OCI-M1 (cell line): ENCODE results near the gene PDE10A.
"Not testable (repeated sequence)": the region's sequence is repeated elsewhere in the genome, so short reads cannot be mapped to it uniquely, and the experiment has no call there.

Experiments used
- DNase-seq: peaks from one replicate; lab custom pipeline; 2025; lab: John Stamatoyannopoulos, UW

Gene PDE10A

GRCh38 chr6:165624871-165625639 lies 38.0 kb downstream of the PDE10A start:
- no peak for DNase-seq

GRCh38 chr6:165621940-165622339 lies 41.1 kb downstream of the PDE10A start:
- no peak for DNase-seq

GRCh38 chr6:165618891-165619290 lies 44.1 kb downstream of the PDE10A start:
- DNase-seq, result not testable (repeated sequence)

DNA sequence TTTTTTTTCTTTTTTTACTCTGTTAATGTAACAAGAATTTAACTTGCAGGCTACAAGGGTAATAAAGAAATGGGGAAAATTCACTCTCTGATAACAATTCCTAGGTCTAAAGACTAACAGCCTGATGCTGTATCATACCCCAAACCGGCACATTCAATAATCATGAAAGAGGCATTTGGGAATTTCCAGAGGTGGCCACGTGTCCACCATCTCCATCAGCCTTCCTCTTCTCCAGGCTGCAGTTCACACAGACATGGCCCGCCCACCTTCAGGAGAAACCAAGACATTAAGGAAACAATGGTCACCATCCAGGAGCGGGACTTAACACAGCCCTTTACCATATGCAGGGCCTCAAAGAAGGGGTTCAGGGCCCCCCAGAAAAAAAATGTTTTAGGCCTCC lies 44.8 kb downstream of the PDE10A start:
- no peak for DNase-seq

GRCh38 chr6:165617528-165617927 lies 45.5 kb downstream of the PDE10A start:
- no peak for DNase-seq

GRCh38 chr6:165616116-165616515 lies 46.9 kb downstream of the PDE10A start:
- DNase-seq, result peak; percentile 46

DNA sequence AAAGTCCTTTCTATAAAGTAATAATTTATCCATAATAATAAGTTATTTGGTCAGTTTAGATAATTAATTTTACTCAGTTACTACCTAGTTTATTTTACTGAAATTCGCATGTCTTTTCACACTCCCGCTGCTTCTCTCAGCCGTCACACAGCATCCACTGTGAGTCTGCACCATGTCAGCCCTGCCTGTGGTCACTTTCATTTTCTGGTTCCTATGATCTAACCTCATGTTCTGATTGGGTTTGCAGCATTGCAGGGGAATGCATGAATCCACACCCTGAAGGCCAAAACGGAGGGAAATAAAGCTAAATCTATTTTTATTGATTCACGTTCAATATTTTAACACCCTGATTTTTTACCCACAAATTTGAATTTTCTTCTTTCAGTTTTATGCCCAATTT lies 47.4 kb downstream of the PDE10A start:
- DNase-seq, result peak; percentile 69

DNA sequence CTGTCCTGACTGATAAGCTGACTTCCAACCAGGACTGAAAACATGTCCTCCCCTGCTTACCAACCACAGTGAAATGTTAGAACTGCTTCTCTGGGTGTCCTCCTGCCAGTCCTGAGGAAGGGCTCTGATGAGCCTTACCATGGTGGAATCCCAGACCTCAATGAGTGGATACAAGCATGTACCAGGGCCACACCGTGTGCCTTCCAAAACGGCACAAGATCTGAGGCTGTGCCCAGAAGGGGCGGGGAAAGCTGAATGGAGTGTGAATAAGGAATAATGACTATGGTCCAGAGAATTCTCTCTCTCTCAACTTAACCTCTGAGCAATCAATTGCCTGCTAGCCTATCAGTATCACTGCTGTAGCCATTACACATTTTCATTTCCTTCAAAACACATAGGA lies 51.7 kb downstream of the PDE10A start:
- no peak for DNase-seq

DNA sequence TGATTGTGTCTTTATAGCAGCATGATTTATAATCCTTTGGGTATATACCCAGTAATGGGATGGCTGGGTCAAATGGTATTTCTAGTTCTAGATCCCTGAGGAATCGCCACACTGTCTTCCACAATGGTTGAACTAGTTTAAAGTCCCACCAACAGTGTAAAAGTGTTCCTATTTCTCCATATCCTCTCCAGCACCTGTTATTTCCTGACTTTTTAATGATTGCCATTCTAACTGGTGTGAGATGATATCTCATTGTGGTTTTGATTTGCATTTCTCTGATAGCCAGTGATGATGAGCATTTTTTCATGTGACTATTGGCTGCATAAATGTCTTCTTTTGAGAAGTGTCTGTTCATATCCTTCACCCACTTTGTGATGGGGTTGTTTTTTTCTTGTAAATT lies 54.5 kb downstream of the PDE10A start:
- not testable (repeated sequence) for DNase-seq

DNA sequence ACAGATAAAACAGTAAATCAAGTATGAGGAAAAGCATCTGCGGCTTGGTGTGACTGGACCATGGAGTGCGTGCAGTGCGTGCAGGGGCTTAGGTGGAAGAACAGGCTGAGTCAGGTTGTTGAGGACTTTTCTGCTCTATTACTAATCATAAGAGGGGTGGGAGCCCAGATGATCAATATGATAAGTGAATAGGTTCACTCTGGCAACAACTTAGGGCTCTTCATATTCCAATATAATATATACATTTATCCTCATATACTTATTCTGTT lies 56.4 kb downstream of the PDE10A start:
- no peak for DNase-seq

- no peak for DNase-seq
These were observed 56.9 kb downstream of the PDE10A start for GRCh38 chr6:165605901-165606739.

DNA sequence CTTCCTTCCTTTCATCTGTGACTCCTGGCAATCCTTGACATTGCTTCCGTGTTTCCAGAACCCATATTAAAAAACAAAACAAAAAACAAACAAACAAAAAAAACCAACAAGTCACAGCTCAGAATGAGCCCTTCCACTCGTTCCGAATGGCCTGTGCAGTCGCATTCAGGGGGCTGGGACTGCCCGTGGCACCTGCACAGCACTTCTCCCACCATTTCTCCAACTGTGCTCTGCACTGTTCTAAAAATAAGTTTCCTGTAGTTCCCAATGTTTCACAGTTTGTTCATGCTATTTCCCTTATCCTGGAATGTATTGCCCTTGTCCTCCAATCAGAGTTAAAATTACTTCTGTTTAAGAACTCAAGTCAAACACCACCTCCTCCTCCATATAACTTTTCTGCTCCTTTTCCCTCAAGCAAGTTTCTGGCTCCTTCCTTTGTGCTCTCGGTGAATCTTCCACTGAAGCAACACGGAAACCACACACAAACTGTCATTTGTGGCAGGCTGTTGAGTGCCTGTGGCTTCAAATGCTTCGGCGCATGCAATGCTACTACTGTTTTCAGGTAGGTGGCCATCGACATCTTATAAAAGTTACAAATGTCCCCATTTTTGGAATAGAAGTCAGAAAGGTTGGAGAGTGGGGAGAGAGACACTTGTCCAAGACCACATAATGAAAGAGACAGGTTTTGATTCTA lies 57.7 kb downstream of the PDE10A start:
- DNase-seq, result no peak

- no peak for DNase-seq
These were observed 60.8 kb downstream of the PDE10A start for GRCh38 chr6:165602291-165602690.

DNA sequence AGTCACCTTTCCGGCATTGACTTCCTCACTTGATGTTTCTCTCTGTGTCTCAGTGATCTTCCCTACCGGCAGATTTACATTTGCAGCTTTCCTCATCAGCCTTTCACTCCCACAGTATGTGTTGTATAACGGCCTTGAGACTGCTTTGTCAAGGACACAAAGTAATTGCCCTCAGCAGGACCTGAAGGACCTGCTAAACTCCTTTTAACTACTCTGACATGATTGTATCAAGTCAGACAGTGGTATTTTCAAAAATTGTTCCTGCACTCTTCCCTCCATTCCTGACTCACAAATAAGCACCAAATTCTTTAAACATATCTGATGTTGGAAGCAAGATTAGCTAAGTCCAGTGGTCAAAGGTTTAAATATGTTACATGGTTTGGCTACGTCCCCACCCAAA lies 62.4 kb downstream of the PDE10A start:
- DNase-seq, result no peak

DNA sequence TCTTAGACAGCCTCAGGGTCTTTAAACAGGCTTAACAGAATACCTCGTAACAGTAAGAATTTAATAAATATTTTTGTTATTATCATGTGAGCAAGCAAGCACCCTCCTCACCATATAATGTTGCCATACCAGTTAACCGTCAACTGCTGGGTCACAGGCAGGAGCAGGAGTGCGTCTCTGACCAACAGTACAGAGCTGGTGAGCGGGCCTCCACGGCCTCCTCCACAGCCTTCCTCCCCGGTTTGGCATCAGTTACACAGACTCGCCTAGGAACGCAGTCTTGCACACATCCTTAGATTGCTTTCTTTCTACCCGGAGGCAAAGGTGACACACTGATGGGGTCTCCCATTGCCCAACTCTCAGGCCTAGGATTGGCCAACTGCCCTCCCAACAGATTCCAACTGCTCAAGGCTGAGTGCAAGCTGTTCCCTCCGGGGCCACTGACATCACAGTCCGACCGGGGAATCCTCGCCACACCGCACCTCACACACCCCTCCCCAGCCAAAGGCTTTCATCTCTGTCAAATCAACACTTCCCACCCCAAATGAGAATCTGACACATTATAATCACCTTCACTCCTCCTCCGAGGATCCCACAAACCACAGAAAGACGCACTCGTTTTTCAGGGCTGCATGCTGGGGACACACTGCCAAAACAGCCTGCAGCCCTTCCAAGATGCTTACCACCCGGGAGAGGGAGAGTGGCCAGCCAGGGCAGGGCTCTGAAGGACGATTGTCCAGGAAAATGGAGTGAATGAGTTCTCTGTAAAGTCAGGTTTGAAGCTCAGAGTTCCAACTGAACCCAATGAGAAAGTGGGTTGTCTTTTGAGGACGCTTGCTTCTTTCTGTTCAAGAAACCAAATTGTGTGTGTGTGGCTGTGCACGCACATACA lies 63.2 kb downstream of the PDE10A start:
- DNase-seq, result no peak

GRCh38 chr6:165599121-165599520 lies 63.9 kb downstream of the PDE10A start:
- DNase-seq, result no peak

DNA sequence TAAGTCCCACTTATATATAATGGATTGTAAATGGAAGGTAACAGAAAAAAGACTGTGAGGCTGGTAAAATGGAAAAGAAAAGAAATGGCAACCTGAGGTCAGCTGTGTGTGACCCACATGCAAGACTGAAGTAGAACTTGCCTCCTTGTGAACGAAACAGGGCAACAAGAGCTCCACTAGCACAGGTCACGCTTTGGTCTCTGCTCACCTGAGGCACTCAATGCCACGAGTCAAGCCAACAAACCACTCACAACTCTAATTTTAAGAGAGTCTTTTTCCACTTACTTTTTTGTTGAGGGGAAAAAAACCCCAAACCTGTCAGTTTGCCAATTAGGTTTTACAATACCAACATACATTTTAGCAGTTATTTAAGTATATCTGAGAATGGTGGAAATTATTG lies 65.2 kb downstream of the PDE10A start:
- DNase-seq, result no peak

GRCh38 chr6:165594584-165595333 lies 68.3 kb downstream of the PDE10A start:
- no peak for DNase-seq

- not testable (repeated sequence) for DNase-seq
These were observed 70.1 kb downstream of the PDE10A start for GRCh38 chr6:165592947-165593346.

DNA sequence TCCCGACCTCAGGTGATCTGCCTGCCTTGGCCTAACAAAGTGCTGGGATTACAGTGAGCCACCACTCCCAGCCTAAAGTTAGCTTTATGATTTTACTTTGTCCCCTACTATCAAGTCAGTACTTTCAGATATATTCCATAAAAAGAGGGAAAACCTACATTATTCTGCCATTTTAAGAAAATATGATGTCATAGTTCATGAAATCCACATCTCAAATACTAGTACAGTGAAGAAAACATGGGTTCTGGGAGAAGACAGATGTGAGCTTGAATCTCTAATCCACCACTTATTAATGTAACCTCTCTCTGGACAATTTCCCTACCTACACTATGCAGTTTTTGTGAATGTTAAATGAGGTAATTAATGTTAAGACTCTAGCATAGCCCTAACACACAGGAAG lies 74.5 kb downstream of the PDE10A start:
- DNase-seq, result no peak

- no peak for DNase-seq
These were observed 75.8 kb downstream of the PDE10A start for GRCh38 chr6:165587206-165587605.
